K562 (cell line): ENCODE results near the gene FANCG. TPM values are rescaled to one million over a fixed set of nuclear protein-coding genes. Genes with fewer than 3 reads are reported as not detected.

Experiments used
- CREB3 ChIP-seq: fragments of 450-650 bp; conservative IDR thresholded peaks from 2 replicates; pipeline ENCODE4 v1.6.1; 2016; ENCODE audit warnings: missing genetic modification characterization, low read depth, mild to moderate bottlenecking, missing compliant biosample characterization, moderate library complexity
- DMBX1 ChIP-seq: fragments of 250-450 bp; sonication (Bioruptor Pico); IDR thresholded peaks from 2 replicates; pipeline ENCODE4 v1.8.0; 2022; ENCODE audit warnings: inconsistent platforms, mild to moderate bottlenecking, moderate library complexity, borderline replicate concordance
- FOXM1 ChIP-seq, 2 experiments: fragments of 450-650 bp in 1 of 2; sonication (generic) in 1 of 2; formaldehyde crosslinking in 1 of 2; IDR thresholded peaks; 2 replicates each; pipeline versions ENCODE4 v1.6.1 to v1.9.0; 2017 to 2022; ENCODE audit warnings: low read depth in 2 of 2, mild to moderate bottlenecking in 2 of 2, missing genetic modification reagents in 1 of 2, moderate library complexity in 1 of 2
- GABPB1 ChIP-seq: sonication (generic); formaldehyde crosslinking; IDR thresholded peaks from 2 replicates; pipeline ENCODE4 v1.8.0; 2022; ENCODE audit warnings: mild to moderate bottlenecking, missing genetic modification reagents
- MNT ChIP-seq, 2 experiments: fragments of 450-650 bp; conservative IDR thresholded peaks; 2 replicates each; pipeline ENCODE4 v1.6.1; 2017; ENCODE audit warnings: mild to moderate bottlenecking in 2 of 2, moderate library complexity in 2 of 2
- MTA1 ChIP-seq: fragments of 450-650 bp; IDR thresholded peaks from 2 replicates; pipeline ENCODE4 v1.6.1; 2017; ENCODE audit warnings: borderline replicate concordance
- MYNN ChIP-seq, 2 experiments: sonication (generic); formaldehyde crosslinking in 1 of 2; IDR thresholded peaks; 2 replicates each; pipeline versions ENCODE4 v1.5.0 to v1.6.1; 2016 to 2020; ENCODE audit warnings: antibody characterized with exemption in 1 of 2, missing genetic modification reagents in 1 of 2
- NFIC ChIP-seq: fragments of 450-650 bp; IDR thresholded peaks from 2 replicates; pipeline ENCODE4 v1.6.1; 2017; ENCODE audit warnings: mild to moderate bottlenecking, inconsistent platforms
- NKRF ChIP-seq: fragments of 450-650 bp; IDR thresholded peaks from 2 replicates; pipeline ENCODE4 v1.6.1; 2016; ENCODE audit warnings: borderline replicate concordance
- SP1 ChIP-seq: sonication (generic); formaldehyde crosslinking; IDR thresholded peaks from 2 replicates; pipeline ENCODE4 v1.8.1; 2022; ENCODE audit warnings: mild to moderate bottlenecking, missing genetic modification reagents
- polyA plus RNA-seq, 8 experiments: library from polyadenylated mRNA; depleted of rRNA in 4 of 8; stranded (reverse) in 5 of 8; unstranded in 3 of 8; fragments of >200 nt; fragmentation: Nextera tagmentation in 2 of 8; fragmentation: Illumina TruSeq in 1 of 8; extraction: Ambion mirVana in 2 of 8; extraction: Trizol in 1 of 8; gene quantifications; 2 replicates each; pipeline versions ENCODE4 v1.2.1 to v1.2.3, GENCODE V29; 2011 to 2014; ENCODE audit warnings: inconsistent platforms in 1 of 8, missing spikeins in 1 of 8
- total RNA-seq, 7 experiments: library from RNA; depleted of rRNA in 6 of 7; stranded (reverse); fragments of >200 nt in 6 of 7; fragmentation: Illumina TruSeq in 2 of 7; extraction: Trizol in 2 of 7; gene quantifications; 2 replicates each; pipeline versions ENCODE4 v1.2.1 to v1.2.3, GENCODE V29; 2011 to 2021; ENCODE audit warnings: low replicate concordance in 1 of 7
- TF ChIP-seq, protein P1 (sequence below), 2 experiments: fragments of 450-650 bp; IDR thresholded peaks; 2 replicates each; pipeline ENCODE4 v1.6.1; 2016; ENCODE audit warnings: mild to moderate bottlenecking in 2 of 2, borderline replicate concordance in 1 of 2, low read depth in 1 of 2, moderate library complexity in 1 of 2

FANCG gene
- total and polyA plus RNA-seq, 9 of the 15 experiments (the other 6 are each of a cell fraction or from before 2014, with no cell fraction given): 7.5 to 43.9 (median 31.0) TPM

DNA sequence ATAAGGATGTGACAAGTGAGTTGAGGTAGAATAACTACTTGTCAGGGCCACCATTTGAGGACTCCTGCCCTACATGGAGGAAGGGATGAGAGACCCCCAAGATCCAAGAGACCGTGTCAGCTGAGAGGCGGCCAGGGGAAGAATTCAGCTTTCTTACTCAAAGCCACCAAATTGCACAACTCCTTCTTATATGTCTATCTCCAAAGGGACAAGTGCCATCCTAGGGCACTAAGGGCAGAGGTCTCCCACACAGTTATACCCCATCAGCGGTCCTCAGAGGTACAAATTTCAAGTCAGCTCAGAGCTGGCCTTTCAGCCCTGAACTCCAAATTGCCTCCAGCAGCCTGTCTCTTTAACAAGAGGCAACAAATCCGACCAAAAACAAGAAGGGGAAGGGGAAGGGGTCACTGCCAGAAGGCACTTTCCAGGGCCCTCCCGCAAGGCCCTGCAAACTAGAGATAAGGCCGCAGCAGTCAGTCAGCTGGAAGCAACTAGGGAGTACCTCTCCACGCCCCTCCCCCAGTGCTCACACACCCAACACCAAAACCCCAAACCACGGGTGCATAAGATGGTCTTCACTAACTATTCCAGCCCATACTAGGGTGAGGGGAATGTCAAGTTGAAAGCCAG, 29.3 kb upstream of the FANCG start (continued):
- TF ChIP-seq, protein P1, sequence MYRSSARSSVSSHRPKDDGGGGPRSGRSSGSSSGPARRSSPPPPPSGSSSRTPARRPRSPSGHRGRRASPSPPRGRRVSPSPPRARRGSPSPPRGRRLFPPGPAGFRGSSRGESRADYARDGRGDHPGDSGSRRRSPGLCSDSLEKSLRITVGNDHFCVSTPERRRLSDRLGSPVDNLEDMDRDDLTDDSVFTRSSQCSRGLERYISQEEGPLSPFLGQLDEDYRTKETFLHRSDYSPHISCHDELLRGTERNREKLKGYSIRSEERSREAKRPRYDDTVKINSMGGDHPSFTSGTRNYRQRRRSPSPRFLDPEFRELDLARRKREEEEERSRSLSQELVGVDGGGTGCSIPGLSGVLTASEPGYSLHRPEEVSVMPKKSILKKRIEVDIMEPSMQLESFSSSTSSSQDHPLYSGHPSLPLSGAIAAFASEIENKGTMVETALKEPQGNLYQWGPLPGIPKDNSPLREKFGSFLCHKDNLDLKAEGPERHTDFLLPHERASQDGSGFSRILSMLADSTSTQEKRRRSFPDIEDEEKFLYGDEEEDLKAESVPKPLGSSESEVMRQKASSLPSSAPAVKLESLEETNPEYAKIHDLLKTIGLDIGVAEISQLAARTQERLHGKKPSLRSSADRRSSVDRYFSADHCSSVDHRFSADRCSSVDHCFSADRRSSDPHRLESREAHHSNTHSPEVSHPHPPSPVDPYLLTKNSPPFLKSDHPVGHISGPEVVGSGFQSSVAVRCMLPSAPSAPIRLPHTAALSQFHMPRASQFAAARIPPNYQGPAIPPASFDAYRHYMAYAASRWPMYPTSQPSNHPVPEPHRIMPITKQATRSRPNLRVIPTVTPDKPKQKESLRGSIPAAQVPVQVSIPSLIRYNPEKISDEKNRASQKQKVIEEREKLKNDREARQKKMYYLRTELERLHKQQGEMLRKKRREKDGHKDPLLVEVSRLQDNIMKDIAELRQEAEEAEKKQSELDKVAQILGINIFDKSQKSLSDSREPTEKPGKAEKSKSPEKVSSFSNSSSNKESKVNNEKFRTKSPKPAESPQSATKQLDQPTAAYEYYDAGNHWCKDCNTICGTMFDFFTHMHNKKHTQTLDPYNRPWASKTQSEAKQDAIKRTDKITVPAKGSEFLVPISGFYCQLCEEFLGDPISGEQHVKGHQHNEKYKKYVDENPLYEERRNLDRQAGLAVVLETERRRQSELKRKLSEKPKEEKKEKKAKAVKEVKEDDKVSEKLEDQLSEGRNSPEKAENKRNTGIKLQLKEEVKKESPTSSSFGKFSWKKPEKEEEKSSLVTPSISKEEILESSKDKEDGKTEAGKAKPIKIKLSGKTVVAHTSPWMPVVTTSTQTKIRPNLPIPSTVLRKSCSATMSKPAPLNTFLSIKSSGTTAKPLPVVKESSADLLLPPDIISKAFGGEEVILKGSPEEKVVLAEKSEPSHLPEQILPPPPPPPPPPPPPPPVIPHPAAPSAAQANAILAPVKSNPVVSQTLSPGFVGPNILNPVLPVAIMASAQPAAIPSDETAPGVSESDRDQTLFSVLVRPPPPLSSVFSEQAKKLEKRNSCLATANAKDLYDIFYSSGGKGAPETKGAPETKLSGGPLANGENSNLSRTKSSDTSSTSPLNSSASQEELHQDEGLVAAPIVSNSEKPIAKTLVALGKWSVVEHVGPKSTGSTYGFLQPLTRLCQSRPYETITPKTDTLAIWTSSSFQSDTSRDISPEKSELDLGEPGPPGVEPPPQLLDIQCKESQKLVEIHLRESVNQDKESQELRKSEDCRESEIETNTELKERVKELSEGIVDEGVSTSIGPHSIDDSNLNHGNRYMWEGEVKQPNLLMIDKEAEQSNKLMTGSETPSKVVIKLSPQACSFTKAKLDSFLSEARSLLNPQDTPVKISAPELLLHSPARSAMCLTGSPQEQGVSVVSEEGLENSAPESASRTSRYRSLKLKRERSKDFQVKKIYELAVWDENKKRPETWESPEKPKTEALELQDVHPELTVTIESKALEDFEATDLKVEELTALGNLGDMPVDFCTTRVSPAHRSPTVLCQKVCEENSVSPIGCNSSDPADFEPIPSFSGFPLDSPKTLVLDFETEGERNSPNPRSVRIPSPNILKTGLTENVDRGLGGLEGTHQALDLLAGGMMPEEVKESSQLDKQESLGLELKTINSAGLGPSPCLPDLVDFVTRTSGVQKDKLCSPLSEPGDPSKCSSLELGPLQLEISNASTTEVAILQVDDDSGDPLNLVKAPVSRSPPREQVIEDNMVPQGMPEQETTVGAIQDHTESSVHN (IDR thresholded peaks at IDR 0.05; ENCODE audit: borderline replicate concordance in 1 of 2, low read depth in 1 of 2): 0 out of 4 replicates have a peak, but pooled peaks of 1 of the 2 experiments have one; percentile 61
- peak; percentile 28; the same call in 1 of the 2 replicates for TF ChIP-seq NKRF
- TF ChIP-seq MYNN (IDR thresholded peaks at IDR 0.05): peak; percentile 89
- no peak for TF ChIP-seq MYNN (CRISPR knock-in tag; IDR thresholded peaks at IDR 0.05)
- peak in 1 of 2 experiments; percentile 71; a peak in 3 of 4 replicates for TF ChIP-seq MNT (conservative IDR thresholded peaks at IDR 0.05)
- TF ChIP-seq CREB3 (tag): no peak
- TF ChIP-seq SP1 (CRISPR knock-in tag): 0 out of 2 replicates have a peak, but pooled peaks have one; percentile 14
- TF ChIP-seq FOXM1 (IDR thresholded peaks at IDR 0.05; ENCODE audit: low read depth): peak; percentile 66
- TF ChIP-seq FOXM1 (CRISPR knock-in tag; IDR thresholded peaks at IDR 0.05; ENCODE audit: low read depth): no peak
- peak; percentile 33; the same call in 1 of the 2 replicates for TF ChIP-seq GABPB1 (CRISPR knock-in tag)
- TF ChIP-seq MTA1: peak; percentile 30; the same call in 1 of the 2 replicates
- TF ChIP-seq NFIC: peak; percentile 83
- peak; percentile 60; the same call in 1 of the 2 replicates for TF ChIP-seq DMBX1 (CRISPR knock-in tag)
